GM12892 (cell line): ENCODE results near the gene MEGF11.
A peak's percentile ranks its signal among the peaks of the same experiment; 100 is the strongest.

Experiments
- DNase-seq: peaks from one replicate; pipeline ENCODE4 v3.0.0; 2011; ENCODE audit not compliant: insufficient read length
- FAIRE-seq: peaks from 2 replicates; lab custom pipeline; 2011; peaks lifted over from hg19 to GRCh38; lab: Jason Lieb, UNC
- POLR2A ChIP-seq: IDR thresholded peaks from 2 replicates; pipeline ENCODE4 v1.6.1; 2011; ENCODE audit warnings: low read depth, low read length, control low read depth
- POLR2AphosphoS5 ChIP-seq: IDR thresholded peaks from 2 replicates; pipeline ENCODE4 v1.6.1; 2011; ENCODE audit warnings: low read depth, low read length, control low read depth
- TAF1 ChIP-seq: IDR thresholded peaks from 2 replicates; pipeline ENCODE4 v1.6.1; 2011; ENCODE audit warnings: low read depth, mild to moderate bottlenecking, control low read depth, low read length, borderline replicate concordance

The MEGF11 gene

GRCh38 chr15:66161108-66161507 lies 92.4 kb downstream of the MEGF11 start:
- DNase-seq (no peak), FAIRE-seq (no peak)
- TF ChIP-seq POLR2AphosphoS5 (no peak), POLR2A (no peak), TAF1 (no peak)

GRCh38 chr15:66157507-66157906 lies 96.0 kb downstream of the MEGF11 start:
- DNase-seq: no peak
- TF ChIP-seq POLR2AphosphoS5 (no peak), TAF1 (no peak)
- no peak for FAIRE-seq

- TF ChIP-seq TAF1 (no peak), POLR2A (no peak)
- no peak for DNase-seq
- FAIRE-seq: no peak
Measured at GRCh38 chr15:66156310-66156975, 97.1 kb downstream of the MEGF11 start.

DNA sequence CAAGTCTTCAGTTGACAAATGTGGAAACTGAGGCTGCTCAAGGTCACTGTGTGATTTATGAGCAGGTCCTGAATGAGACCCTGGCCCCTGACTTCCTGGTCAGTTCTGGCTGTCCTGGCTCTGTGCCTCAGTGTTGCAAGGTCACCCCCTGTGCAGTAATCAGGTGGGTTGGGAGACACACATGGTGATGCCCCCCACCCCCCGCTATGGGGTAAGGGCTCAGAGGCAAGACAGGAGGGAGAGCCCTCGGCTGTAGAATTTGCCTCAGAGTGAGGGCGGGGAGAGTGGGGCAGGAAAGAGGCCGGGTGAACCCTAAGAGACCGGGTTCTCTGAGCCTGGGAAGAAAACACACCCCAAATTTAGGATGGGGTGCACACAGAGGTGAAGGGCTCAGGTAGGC lies 98.5 kb downstream of the MEGF11 start:
- FAIRE-seq (no peak), DNase-seq (no peak)
- no peak for TF ChIP-seq POLR2AphosphoS5
- no peak for TF ChIP-seq TAF1
- no peak for TF ChIP-seq POLR2A

GRCh38 chr15:66154581-66154980 lies 99.0 kb downstream of the MEGF11 start:
- TF ChIP-seq POLR2AphosphoS5 (no peak), TAF1 (no peak), POLR2A (no peak)
- FAIRE-seq (no peak), DNase-seq (no peak)

DNA sequence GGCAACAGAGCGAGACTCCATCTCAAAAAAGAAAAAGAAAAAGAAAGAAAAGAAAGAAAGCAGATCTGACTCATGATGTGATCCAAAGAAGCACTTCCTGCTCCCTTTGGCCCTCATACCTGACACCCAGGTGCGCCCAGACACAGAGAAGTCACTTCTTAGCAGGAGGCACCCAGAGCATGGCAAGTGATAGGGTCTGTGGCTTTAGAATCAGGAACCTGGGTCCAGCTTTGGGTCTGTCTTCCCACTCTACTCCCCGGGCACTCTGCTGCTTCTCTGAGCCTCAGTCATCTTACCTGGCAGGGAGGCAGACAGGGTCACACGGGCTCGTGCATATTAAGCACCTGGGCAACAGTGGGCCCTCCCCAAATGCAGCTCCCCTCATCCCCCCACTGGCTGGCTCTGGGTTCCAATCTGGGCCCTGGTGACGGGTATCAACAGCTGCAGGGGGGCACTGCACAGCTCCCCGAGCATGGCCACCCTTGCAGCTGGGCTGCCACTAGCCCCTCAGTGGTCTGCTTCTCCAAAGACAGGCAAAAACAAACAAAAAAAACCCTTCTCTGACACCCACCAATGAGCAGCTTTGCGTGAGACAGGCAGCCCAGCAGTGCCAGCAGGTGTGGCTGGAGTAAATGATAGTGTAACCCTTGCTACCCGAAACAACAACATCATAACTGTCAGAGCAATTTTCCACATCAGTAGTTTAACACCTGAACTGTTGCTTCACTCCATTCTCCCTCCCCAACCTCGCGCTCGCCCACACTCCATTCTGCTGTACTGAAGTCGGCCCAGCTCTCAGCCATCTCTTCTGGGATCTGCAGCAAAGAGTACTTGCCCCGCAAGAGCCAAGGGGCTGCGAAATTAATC lies 99.8 kb downstream of the MEGF11 start:
- DNase-seq (peak; percentile 63), FAIRE-seq (peak; percentile 89)

GRCh38 chr15:66152650-66153049 lies 100.9 kb downstream of the MEGF11 start:
- TF ChIP-seq TAF1 (no peak), POLR2AphosphoS5 (no peak), POLR2A (no peak)
- DNase-seq (no peak), FAIRE-seq (no peak)

More for the DNA sequence above, 99.8 kb downstream of the MEGF11 start:
- TF ChIP-seq POLR2AphosphoS5 (peak; percentile 31; the same call in 1 of the 2 replicates), TAF1 (no peak)

DNA sequence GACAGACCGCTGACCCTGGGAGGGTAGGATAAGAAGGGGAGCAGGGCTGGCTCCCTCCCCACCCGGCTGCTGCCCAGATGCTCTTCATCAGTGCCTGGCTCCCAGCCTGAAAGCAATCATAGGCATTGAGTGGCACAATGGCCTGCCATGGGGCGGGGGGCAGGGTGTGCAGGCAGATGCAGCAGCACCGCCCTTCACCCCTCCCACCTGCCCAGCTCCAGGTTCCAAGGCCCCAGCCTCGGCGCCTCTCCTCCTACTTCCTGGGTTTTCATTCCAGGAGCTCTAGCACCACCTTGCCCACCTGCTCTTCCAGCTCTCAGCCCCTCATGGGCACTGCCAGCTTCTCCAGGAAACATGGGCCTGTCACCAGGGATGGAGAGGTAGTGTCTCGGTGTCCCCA lies 101.7 kb downstream of the MEGF11 start:
- TF ChIP-seq POLR2AphosphoS5 (no peak), POLR2A (no peak), TAF1 (no peak)
- FAIRE-seq (no peak), DNase-seq (no peak)

GRCh38 chr15:66149871-66150270 lies 103.7 kb downstream of the MEGF11 start:
- TF ChIP-seq TAF1 (no peak), POLR2A (no peak), POLR2AphosphoS5 (no peak)
- DNase-seq (no peak), FAIRE-seq (no peak)

GRCh38 chr15:66148187-66148586 lies 105.4 kb downstream of the MEGF11 start:
- FAIRE-seq: no peak
- DNase-seq: no peak
- TF ChIP-seq TAF1 (no peak), POLR2AphosphoS5 (no peak), POLR2A (no peak)

DNA sequence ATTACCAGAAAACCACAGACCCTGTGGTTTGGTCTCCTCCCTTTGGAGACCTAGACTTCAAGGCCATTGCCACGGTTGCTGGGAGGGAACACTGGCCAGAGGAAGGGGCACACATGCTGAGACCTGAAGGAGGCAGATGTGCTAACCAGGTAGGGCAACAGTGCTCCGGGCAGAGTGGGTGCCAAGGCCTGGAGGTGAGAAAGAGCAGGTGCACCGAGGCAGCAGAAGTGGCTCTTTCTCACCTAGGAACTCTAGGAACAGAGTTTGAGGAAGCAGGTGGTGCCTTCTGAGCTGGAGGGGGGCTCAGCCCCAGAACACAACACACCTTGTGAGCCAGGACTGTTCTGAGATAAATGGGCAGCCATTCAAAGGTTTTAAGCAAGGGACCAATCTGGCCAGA lies 106.1 kb downstream of the MEGF11 start:
- no peak for DNase-seq
- TF ChIP-seq POLR2A (no peak), TAF1 (no peak), POLR2AphosphoS5 (no peak)
- FAIRE-seq: no peak

GRCh38 chr15:66145726-66146182 lies 107.8 kb downstream of the MEGF11 start:
- no peak for FAIRE-seq
- no peak for DNase-seq
- TF ChIP-seq TAF1 (no peak), POLR2A (no peak), POLR2AphosphoS5 (no peak)
